Activated T-cell treated with anti-CD3 and anti-CD28 coated beads for 1 hour (primary cell): ENCODE results near the gene IKBKG.
"Not testable (repeated sequence)": the region's sequence is repeated elsewhere in the genome, so short reads cannot be mapped to it uniquely, and the experiment has no call there.

Source experiments
- DNase-seq: peaks from one replicate; pipeline ENCODE4 v3.0.0-alpha.2; 2020; ENCODE audit warnings: low read depth

Gene IKBKG

DNA sequence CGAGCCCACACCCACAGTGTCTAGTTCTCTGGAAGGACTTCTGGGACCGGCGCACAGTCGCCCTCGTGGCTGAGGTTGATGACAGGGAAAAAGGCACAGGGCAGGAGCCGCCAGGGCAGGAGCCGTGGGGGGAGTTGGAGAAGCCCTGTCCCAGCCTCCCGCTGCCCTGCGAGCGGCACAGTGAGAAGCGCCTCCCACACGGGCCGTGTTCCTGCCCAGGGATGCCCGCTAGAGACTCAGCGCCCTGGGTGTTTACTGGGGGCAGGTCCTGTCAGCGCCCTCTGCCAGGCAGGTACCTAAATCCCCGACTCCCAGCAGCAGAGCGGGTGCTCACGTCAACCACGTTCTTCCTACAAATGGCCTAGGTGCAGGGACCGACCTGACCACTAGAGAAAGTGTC lies 11.5 kb downstream of the IKBKG start:
- DNase-seq = not testable (repeated sequence)

DNA sequence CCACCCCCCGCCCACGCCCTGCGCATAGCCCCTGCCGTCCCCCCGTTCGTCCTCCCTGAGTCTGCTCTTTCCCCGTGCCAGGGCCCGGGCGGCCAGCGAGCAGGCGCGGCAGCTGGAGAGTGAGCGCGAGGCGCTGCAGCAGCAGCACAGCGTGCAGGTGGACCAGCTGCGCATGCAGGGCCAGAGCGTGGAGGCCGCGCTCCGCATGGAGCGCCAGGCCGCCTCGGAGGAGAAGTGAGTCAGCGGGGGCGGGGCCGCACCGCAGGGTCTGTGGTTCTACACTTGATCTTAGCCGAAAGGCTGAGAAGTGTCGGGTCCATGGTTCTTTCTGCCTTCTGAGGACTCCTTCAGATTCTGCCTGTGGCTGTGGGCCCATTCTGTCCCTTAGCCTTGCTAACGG lies 12.9 kb downstream of the IKBKG start:
- DNase-seq = not testable (repeated sequence)

GRCh38 chrX:154562295-154562694 lies 14.9 kb downstream of the IKBKG start:
- DNase-seq = not testable (repeated sequence)

GRCh38 chrX:154570361-154570760 lies 22.9 kb downstream of the IKBKG start:
- DNase-seq = not testable (repeated sequence)

DNA sequence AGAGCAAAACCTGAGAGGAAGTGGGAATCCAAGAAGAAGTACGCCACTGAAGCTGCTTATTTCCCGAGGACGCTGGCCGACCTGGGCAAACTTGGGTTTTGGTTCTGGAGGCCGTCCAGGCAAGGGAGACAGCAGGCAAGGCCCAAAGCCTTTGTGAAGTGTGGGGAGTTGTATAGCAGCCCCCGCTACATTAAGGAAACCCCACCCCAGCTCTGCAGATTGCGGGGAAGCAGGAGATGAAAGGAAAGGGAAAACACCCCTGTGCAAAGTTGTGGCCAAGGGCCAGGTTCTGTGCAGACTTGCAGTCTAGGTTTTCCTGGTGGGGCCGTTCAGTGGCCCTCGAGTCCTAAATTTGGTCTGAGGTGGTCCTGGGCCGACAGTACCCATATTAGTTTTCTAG lies 25.6 kb downstream of the IKBKG start:
- DNase-seq = not testable (repeated sequence)

DNA sequence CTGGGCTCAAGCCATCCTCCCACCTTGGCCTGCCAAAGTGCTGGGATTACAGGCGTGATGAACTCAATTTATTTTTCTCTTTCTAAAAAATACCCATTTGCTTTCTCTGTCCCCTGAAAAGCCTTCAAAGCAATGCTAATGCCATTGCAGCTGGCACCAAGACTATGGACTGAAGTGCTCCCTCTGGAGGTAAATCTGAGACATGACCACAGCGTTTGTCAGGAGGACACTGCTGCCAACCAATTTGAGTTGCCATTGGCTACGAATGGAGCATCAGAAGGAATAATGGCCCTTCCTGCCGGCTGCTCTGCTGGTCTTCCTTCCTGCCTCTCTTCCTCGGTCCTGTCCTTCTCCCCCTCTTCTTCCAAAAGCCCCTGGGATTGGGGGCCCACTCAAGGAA lies 27.7 kb downstream of the IKBKG start:
- DNase-seq = not testable (repeated sequence)

DNA sequence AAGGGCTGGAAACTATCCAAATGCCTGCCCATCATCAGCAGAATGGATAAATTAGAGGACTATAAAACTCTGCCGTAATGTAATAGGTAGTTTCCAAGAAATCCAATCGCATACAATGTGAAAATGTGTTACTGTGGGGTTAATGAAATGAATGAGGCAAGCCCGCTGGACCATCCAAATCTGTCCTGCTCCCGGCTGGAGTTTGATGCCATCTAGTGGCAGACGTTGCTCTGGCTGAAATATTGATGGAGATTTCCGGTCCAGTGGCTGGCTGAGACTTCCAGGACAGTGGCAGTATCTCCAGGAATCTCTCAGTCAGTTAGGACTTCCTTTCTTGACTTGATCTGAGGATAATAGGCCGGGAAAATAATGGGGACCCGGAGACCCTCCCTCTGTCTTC lies 35.6 kb downstream of the IKBKG start:
- DNase-seq = not testable (repeated sequence)

DNA sequence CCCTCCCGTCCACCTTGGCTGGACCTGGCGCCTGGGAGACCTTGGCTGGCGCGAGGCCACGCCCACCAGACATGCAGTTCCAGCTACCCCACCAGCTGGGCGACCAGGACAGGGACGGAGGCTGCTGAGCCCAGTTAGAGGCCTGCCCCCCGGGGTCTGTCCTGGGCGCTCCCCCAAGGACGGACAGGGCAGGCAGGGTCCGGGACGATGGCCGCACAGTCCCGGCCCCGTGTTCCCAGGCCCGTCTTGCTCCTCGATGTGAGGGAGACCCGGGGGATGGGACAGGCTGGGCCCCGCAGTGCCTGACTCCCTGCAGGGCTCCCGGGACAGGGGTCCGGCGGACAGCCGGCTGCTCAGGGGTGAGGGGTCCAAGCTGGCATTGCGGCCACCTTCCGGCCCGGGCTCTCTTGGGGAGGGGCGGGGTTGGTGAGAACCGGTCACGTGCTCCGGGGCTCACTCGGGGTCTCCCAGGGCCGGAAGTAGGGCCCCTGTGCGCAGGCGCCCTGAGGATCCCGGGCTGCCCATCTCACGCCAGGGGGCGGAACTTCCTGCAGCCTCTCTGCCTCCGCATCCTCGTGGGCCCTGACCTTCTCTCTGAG lies 37.3 kb downstream of the IKBKG start, which contains the start of gene CTAG1A:
Gene CTAG1A, plus strand, starts transcription at position 549 of the 599 bp plus-strand sequence. CDS start 74 bp downstream, outside the sequence.
- not testable (repeated sequence) for DNase-seq

DNA sequence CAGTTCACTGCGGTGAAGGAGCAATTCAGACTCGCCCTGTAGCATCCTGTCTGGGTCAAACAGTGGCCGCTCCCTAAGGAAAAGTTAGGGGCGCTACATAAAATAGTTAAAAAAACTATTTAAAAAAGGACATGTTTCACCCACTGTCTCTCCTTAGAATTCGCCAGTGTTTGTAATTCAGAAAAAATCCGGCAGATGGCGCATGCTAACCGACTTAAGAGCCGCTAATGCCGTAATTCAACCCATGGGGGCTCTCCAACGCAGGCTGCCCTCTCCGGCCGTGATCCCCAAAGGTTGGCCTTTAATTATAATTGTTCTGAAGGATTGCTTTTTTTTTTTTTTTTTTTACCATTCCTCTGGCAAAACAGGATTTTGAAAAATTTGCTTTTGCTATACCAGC lies 43.0 kb downstream of the IKBKG start:
- DNase-seq = not testable (repeated sequence)

DNA sequence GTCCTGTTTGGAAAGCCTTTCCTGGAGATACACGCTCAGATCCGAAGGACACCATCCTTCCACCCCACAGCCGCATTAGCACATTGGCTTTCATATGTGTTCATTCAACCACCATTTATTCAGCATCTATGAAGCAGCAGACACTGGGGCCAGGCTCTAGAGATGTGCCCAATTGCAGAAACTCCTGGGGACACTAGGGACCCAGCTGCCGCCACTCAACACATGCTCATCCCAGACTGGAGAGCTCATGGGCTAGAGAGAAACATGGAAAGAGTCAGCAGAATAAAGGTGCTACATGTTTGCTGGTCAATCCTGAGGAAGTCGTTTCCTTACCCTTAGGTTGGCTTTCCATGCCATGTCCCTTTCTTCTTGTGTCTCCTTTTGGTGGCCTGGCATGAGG lies 45.1 kb downstream of the IKBKG start:
- DNase-seq = no peak

GRCh38 chrX:154593201-154593600 lies 45.8 kb downstream of the IKBKG start:
- DNase-seq = no peak

DNA sequence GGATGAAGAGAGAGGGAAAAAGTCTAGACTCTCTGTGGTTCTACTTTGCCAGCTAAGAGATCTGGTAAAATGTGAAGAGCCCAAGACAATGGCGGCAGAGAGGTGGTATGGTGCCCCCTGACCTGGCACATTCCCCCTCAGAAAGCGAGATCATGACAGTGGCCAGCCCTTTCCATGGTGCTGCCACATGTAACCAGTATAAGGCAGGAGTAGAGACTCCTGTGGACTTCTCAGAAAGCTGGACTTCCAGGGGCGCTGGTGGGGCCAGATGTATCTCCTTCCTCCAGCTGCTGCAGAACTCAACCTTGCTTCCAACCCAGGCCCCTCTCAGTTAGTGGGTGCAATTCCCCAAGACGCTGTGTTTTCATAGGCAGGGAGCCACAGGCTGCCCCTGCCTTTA lies 47.1 kb downstream of the IKBKG start:
- DNase-seq = no peak

GRCh38 chrX:154595559-154596249 lies 48.3 kb downstream of the IKBKG start:
- DNase-seq = no peak

DNA sequence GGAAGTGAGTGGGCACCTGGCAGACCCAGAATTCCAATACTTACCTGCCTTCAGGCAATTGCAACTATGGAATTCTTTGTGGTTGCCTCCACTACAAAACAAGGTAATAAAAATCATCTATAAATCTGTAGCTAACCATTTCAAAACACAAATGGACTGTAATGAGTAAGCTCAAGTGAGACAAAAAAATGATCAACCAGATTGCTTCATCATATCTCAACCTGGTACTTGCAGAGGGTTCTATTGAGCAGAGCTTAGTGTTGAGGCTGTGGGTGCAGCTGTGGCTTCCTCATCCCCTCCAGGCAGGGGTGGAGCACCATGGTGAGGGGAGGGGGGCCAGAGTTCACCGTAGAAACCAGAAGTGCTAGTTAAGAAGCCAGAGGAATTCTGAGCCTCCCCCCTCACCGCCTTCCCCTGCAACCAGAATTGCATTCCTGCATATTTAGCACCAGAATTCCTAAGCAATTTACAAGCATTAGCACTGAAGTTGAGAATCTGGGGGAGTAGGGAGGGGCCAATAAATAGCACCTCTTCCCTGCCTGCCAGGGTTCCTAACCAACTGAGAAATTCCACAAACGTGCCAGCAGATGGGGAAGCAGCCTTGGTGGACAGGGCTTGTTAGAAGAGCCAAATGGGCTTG lies 49.0 kb downstream of the IKBKG start:
- no peak for DNase-seq

GRCh38 chrX:154597221-154597620 lies 49.8 kb downstream of the IKBKG start:
- DNase-seq = no peak

- no peak for DNase-seq
These were observed 51.2 kb downstream of the IKBKG start for GRCh38 chrX:154598656-154599055.

DNA sequence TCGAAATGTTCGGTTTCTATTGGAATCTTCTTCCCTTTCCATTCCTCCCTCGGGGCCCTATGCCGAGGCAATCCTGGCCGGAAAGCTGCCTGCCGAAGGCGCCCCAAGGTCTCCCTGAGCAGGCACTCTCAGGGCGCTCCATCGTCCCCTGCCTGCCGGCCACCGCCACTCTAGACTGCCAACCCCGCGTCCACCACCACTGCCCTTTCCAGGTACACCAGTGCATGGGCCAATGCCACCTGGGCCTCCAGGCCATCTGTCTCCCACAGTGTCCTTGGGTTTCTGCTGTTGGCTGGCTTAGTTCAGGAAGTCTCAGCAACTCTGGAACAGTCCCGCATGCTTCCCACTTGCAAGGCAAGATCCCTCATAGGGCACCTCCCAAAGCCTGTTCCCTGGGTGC lies 52.1 kb downstream of the IKBKG start:
- no peak for DNase-seq

- no peak for DNase-seq
These were observed 53.4 kb downstream of the IKBKG start for GRCh38 chrX:154600759-154601374.

DNA sequence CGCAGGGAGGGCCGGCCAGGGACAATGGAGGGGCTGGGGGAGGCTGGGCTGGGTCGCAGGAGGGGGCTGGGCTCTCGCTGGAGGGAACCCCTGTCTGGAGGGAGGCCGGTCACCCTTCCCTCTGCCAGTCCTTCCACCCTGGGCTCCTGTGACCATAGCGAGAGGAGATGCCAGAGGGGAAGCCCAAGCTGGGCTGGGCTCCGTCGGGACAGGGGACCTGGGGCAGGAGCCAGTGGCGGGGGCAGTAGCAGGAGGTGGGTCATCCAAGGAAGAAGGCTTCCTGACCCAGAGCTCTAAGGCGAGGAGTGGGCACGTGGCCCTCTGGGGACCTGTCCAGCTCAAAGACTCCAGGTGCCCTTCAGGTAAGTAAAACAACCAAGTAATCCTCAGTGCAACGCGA lies 54.8 kb downstream of the IKBKG start:
- DNase-seq = no peak

- no peak for DNase-seq
These were observed 55.5 kb downstream of the IKBKG start for GRCh38 chrX:154602766-154603437.

GRCh38 chrX:154603438-154604430 lies 56.3 kb downstream of the IKBKG start:
- DNase-seq = no peak
